GM19438 (cell line): ENCODE data around the gene MLYCD.

Source experiments
- ATAC-seq: cut with Tn5 transposase; IDR thresholded peaks from one replicate; pipeline ENCODE4 v1.9.1; 2021; ENCODE audit warnings: low read depth; ENCODE audit not compliant: unreplicated experiment

The MLYCD gene

GRCh38 chr16:83966153-83966696, 67.3 kb downstream of the MLYCD start:
- no peak for ATAC-seq

- no peak for ATAC-seq
Measured at GRCh38 chr16:83967091-83967490, 68.2 kb downstream of the MLYCD start.

DNA sequence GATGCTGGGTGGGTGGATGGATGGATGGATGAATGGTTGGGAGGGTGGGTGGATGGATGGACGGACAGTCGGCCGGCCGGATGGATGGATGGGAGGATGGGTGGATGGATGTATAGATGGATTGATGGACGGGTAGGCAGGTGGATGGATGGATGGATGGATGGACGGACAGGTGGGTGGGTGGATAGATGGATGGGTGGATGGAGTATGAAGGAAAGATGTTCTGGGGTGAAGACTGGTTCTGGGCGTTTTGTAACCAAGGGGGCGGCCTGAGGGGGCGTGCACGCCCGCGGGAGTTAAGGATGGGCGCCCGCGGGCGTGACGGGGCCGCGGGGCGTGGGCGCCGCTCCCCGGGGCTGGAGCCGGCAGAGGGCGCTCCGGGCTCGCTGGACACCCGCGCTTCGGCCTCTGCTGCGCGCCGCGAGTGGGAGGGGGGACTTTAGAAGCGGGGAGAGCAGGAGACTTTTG, 69.0 kb downstream of the MLYCD start, which contains the start of gene NECAB2:
Gene NECAB2, plus strand, starts transcription at position 407 of the 468 bp plus-strand sequence. CDS start 405 bp downstream, outside the sequence.
- no peak for ATAC-seq

- ATAC-seq = no peak
Measured at GRCh38 chr16:83968306-83968851, 69.5 kb downstream of the MLYCD start.

DNA sequence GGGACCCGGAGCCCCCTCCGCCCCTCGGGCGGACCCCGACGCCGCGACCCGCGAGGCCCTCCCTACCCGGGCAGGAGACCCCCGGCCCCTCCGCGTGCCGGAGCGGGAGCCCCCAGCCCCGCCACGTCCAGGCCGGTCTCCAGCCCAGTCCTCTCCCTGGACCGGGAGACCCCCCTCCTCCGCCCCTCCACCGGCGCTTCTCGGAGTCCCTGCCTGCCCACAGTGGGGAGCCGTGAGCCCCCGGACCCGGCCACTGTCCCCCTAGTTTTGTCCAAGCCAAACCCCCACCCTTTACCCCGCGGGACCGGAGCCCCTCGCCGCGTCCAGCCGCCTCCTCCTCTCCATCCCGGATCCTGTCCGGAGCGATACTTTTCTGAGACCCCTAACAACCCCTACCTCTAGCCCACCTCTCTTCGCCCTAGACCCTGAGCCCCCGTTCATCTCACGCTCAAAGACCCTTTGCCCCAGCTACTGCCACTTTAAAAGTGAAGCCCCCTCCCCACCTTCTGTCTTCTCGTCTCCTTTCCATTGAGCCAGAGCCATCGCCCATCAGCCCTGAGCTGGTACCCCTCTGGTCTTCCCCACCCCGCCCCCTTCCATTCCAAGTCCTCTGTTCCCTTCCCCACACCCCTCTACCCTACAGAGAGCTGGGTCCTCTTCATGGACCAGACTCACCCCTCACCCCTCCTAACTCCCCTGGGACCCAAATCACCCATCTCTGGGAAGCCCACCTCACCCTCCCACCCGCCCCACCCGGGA, 70.2 kb downstream of the MLYCD start:
- no peak for ATAC-seq

- no peak for ATAC-seq
Measured at GRCh38 chr16:83969771-83970429, 71.0 kb downstream of the MLYCD start.

DNA sequence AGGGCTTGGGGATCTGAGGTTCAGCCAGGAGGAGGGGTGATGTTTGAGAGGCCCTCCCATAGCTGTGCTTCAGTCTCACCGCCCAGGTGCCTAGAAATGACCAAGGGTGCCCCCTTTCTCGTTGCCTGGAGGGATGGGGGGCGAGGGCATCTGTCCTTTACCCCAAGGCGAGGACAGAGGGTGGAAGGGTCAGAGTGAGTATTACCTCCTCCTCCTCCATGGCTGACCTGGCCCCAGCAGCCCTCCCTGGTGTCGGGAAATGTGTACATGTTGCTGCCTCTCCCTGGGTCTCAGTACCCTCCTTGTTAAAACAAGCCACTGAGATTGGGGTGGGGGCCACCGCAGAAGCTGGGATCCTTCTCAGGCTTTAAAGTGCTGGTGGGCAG, 71.5 kb downstream of the MLYCD start:
- no peak for ATAC-seq

DNA sequence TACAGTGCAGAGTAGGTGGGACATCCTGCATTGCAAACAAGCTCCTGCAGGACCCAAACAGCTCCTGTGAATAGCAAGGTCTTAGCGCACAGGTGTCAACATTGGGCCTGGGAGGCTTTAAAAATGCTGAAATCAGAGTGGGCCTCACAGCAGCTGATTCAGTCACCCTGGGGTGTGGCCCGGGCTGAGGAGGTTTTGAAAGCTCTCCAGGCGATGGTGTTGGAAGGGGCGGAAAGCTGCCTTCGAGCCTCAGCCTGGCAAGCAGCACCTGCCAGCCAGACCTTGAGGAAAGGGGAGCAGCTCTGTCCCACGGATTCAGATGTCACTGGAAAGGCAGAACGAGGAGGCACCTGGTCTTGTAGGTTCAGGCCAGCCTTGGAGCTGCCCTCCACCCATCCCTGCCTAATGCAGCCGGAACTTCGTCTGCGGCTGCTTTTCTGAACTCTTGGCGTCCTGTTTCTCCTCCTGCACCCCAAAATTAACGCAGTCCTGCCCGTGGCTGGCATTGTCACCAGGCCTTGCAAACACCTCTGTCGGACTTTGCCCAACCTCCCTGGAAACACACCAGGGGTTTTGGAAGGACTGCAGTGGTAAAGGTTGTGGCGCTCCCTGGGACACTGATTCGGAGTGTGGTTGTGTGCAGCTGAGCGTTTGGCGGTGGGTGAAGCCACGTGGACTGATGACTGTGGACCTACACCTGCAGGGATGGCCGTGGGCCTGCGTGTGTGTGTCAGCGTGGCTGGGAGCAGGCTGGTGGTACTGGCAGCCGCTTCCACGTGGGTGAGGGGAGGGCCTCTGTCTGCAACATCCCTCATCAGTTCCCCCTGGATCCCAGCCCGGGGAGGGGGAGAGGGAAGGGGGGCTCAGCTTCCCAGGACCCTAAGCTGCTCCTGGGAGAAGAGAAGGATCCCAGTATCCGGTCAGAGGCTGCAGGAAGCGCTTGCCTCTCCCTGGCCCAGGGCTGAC, 72.5 kb downstream of the MLYCD start:
- ATAC-seq = no peak

DNA sequence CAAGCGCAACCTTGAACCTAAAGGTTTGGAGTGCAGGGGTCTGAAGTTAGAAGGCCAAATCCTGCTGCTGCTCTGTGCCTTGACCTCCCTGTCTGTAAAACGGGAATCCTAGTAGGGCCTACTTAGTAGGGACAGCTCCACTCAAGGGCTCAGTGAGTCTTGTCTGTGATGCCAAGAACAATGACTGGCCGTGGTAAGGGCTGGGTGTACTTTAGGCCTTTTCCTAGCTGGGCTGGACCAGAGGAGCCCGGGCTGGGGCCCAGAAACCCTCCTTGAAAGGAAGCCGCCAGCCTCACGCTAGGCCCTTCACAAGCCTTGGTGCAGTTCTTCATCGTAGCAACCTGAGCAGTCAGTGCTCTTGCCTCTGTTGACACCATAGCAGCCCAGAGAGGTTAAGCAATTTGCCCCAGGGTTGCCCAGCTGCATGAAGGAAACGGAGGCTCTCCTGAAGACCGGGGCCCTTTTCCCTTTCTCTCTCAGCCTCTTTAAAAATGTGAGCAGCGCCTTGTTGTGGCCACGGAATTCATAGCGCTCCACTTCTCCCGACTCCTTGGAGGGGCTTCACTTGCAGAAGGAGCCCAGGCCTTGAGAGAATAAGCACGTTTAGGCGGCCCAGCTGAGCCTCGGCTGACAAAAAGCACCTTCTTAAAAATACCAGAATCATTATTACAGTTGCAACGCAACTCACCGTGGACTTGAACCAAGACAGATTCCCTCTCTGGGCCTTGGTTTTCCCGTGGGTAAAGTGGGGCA, 73.5 kb downstream of the MLYCD start:
- ATAC-seq = no peak

DNA sequence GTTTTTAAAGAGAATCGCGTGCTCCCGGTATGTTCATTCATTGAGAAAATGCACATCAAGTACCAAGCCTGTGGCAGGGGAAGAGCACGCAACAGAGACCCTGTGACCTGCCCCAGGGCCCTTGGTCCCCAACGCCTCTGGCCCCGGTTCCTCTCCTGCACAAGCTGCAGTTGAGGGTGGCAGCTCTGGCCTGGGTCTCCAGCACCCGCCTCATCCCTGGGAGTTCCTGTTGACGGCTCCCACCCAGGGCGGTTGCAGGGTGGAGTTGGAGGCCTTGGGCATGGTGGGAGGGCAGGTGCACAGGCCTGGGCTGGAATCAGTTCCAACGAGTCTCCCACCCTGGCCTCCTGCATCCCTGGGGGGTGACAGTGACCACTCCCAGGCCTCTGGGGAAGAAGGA, 74.2 kb downstream of the MLYCD start:
- ATAC-seq = no peak

- no peak for ATAC-seq
Measured at GRCh38 chr16:83973581-83974385, 74.9 kb downstream of the MLYCD start.

- no peak for ATAC-seq
Measured at GRCh38 chr16:83974475-83974874, 75.6 kb downstream of the MLYCD start.

GRCh38 chr16:83975590-83976260, 76.8 kb downstream of the MLYCD start:
- ATAC-seq = no peak
